Activated CD4-positive, CD25-positive, alpha-beta regulatory T cell treated with anti-CD3 and anti-CD28 coated beads, Interleukin-2, amount 50 U/mL, for 16 hours (primary cell): ENCODE data around the gene MITF.
"Not testable (repeated sequence)": the region's sequence is repeated elsewhere in the genome, so short reads cannot be mapped to it uniquely, and the experiment has no call there.

Experiments
- DNase-seq: peaks from one replicate; pipeline ENCODE4 v3.0.0-alpha.2; 2020; ENCODE audit warnings: low read depth, low spot score

Gene MITF

GRCh38 chr3:69871868-69872267 is 132.6 kb downstream of the MITF start:
- DNase-seq: no peak

DNA sequence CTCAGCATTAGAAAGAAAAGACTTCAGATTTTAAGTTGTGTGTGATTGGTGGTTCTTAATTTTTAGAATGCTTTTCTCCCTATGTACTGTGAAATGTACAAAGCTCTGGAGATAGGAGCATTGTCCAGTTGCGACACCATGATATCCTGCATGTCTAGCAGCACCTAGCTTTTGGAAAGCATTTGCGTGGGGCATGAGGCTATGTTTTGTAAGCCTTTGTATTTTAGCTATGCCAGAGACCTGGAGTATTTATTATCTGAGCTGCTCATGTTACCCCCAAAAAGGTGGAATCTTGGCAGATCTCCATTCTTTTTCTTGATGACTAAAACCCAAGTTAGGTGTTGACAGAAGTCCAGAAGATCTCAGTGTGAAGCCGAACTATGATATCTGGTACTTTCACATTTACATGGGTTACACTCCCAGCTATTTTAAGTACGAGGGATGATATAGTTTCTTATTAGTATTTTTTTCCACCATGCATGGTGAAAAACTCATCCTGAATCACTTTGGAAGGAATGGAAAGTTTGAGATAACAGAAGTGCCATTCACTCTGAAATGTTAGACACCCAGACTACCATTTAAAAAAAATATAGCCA is 133.6 kb downstream of the MITF start:
- DNase-seq: no peak

DNA sequence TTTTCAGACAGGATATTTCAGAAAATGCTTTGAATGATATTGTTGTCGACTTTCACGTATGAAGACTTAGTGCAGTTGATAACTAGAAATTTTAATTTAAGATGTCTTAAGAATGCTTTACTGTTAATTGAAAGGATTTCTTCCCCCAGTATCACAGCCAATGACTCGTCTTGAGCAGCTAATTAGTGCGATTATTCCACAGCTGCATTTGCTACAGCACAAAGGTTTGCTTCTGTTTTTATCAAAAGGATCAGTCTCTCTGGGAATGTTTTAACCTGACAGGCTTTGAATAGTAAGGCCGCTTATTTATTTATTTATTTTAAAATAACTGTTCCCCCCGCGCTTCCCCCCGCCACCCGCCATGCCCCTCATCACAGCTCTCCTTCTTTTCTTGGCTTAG is 136.8 kb downstream of the MITF start:
- DNase-seq: no peak

DNA sequence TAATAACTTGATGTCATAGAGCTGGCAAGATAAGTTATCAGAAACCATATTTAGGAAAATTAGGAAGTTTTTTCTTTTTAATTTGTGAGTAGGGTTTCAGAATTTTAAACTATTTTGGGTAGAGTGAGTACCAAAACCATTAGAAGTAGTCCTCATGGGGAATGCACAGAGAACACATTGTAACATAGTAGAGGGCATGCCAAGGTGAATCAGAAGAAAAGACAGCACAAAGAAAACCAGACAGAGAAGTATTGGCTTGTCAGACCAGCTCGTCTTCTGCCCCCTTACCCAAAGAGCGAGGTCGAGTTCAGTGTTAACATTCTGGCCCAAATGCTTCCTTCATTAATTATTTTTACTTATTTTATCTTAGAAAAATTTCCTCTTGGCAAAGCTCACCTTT is 139.0 kb downstream of the MITF start:
- no peak for DNase-seq

DNA sequence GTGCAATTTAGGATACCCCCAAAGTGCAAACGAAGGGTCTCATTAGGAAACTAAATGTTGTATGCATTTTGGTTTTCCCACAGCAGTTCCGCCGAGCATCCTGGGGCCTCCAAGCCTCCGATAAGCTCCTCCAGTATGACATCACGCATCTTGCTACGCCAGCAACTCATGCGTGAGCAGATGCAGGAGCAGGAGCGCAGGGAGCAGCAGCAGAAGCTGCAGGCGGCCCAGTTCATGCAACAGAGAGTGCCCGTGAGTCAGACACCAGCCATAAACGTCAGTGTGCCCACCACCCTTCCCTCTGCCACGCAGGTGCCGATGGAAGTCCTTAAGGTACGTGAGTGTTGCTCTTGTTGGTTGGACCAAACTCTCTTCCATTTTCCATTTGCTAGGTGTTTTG is 139.8 kb downstream of the MITF start:
- no peak for DNase-seq

- no peak for DNase-seq
Measured at GRCh38 chr3:69880069-69880640, 140.9 kb downstream of the MITF start.

GRCh38 chr3:69881051-69881450 is 141.8 kb downstream of the MITF start:
- DNase-seq: no peak

- no peak for DNase-seq
Measured at GRCh38 chr3:69881756-69882428, 142.6 kb downstream of the MITF start.

- DNase-seq: no peak
Measured at GRCh38 chr3:69882560-69882959, 143.3 kb downstream of the MITF start.

DNA sequence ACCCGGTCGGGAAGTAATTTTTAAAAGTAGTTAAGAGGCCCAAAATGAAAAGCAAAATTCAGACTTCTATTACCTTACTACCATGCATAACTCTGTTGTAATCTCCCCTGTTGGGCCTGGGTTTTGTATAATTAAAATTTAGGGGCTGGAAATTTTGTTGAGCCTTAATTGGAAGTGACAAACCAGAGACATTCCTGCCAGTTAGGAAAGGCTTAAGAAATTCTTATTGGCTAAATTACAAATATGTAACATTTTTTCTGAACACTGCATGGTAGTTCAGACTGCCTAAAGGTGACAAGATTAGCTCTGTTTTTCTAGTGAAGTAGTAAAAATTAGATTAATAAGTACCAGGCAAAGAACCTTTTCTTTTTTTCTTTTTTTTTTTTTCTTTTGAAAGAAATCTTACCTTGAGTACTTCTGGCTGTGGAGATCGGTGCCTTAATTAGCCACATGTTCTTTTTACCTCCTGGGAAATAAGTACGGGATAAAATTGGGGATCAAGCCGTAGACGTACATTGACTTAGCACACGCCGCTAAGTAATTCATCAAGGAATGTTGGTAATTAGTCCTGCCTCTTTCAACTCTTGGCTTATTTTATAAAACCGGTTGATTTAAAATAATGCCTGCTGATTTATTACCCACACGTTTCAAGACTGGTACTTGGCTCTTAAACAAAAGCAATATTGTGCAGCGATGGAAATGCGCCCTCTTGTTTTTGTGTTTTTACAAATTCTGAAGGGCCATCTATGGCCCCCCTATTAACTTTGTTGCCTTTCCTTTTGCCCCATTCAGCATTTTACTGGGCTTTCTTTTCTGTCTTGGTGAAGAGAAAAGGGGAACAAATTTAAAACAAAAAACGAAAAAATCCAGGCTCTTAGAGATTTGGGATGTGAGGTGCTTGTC is 149.0 kb downstream of the MITF start:
- DNase-seq: no peak

DNA sequence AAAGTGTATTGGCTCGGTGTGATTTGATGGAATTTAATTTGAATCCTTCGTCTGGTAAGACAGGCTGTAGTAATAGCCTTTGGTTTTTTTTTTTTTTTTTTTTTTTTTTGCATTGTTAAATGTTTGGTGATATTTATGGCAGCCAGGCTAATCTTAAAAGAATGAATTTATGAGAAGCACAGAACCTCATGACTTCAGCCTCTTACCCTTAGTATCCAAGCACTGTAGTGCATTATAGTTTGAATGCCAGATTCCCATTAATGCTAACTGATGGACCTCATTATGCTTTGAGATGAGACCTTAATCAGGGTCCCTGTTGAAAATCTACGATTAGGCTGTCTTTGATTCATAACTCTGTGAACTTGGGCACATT is 149.7 kb downstream of the MITF start:
- DNase-seq: no peak

- no peak for DNase-seq
Measured at GRCh38 chr3:69890084-69890483, 150.8 kb downstream of the MITF start.

DNA sequence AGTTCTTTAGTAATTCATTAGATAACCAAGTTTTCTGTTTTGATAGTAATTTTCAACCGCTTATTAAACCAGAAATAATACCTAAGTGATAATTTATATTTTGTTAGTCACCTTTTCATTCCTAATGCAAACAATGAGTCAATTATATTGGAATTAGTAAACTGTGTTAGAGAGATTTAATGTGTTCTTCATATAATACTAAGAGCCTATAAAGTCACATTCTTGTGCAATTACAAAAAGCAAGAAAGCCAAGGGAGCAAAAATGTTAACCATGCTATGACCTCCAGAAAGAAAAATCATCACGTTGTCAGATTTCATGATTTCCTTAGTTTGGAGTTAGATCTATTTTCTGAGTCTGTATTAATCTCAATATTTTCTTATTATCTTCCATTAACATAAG is 151.4 kb downstream of the MITF start:
- no peak for DNase-seq

DNA sequence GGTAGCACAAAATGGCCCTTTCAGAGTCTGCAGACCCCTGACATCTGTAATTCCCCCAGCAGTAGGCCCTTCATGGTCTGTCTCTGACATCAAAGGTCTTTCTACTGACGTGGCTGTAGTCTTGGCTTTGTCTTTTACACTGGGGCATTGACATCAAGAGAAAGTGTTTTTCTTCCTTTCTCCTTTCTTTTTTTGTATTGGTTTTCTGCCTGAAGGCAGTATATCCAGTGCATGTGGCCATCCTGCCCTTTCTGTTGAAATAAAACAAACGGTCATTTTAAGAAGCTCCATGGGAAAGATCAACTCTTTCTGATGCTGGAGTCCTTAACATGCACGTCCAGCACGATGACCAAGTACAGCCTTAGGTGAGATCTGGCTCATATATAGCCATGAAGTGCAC is 153.4 kb downstream of the MITF start:
- DNase-seq: no peak

DNA sequence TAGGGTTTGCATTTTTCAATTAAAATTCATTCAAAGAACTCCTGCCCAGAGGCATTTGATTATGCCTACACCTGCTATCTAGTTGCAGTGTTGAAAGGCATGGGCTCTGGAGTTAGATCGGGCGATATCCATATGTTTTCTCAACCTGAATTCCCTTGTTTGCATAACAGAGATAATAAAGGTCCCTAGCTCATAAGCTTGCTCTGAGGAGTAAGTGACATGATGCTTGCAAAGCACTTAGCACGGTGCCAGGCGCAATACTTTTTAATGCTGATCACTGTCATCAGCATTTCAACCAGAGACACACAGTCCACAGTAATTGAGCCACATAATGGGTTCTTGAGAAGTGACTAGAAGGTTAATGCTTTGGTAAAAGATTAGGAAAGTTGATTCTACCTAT is 154.0 kb downstream of the MITF start:
- no peak for DNase-seq

- DNase-seq: no peak
Measured at GRCh38 chr3:69896095-69896494, 156.8 kb downstream of the MITF start.

- DNase-seq: no peak
Measured at GRCh38 chr3:69900331-69900730, 161.1 kb downstream of the MITF start.

- no peak for DNase-seq
Measured at GRCh38 chr3:69901802-69902201, 162.5 kb downstream of the MITF start.

GRCh38 chr3:69902386-69902785 is 163.1 kb downstream of the MITF start:
- no peak for DNase-seq

DNA sequence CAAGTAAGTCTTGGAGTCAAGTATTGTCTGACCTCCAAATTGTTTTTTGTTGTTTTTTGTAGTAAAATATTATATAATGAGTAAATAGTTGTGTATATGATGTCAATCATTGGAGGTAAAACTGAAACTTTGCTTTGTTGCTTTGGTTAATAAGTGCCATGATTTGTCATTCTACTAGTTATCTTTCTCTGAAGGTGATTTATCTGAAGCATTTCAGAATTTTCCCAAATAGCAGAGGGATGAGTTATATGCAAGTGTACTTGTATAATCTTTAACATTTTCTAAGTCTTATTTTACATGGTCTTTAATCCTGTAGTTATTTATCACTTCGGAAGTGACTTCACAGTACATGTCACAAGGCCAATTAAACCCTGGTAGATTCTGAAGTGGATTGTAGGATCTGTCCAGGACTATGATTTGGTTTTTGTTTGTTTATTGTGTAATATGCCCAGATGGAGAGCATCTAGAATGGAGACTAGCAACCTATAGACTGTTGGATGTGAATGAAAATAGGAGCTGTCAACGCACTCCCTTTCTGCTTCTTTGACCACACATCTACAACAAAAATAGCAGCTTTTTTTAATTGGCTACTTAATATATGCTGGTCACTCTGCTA is 167.2 kb downstream of the MITF start:
- DNase-seq: no peak

- no peak for DNase-seq
Measured at GRCh38 chr3:69907554-69907953, 168.3 kb downstream of the MITF start.

DNA sequence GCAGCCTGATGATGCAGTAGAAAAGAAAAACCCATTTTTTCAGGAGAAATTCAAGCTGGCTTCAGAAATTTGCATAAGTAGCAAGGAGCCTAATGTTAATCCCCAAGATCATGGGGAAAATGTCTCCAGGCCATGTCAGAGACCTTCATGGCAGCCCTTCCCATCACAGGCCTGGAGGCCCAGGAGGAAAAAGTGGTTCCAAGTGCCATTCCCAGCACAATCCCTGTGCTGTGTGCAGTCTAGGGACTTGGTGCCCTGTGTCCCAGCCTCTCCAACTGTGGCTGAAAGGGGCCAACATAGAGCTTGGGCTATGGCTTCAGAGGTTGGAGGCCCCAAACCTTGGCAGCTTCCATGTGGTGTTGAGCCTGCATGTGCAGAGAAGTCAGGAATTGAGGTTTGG is 170.6 kb downstream of the MITF start:
- DNase-seq: not testable (repeated sequence)
